SIG-M5 treated with dmso at 0.1 percent for 504 hours (cell line): ENCODE results near the gene KIZ.

Experiments used
- DNase-seq: peaks from one replicate; lab custom pipeline; 2025; ENCODE audit not compliant: unreplicated experiment; lab: John Stamatoyannopoulos, UW

Gene KIZ

GRCh38 chr20:21175433-21175832 is 49.6 kb downstream of the KIZ start:
- DNase-seq = no peak

GRCh38 chr20:21177767-21178166 is 51.9 kb downstream of the KIZ start:
- DNase-seq = no peak

- DNase-seq = no peak
Measured at GRCh38 chr20:21179757-21180156, 53.9 kb downstream of the KIZ start.

DNA sequence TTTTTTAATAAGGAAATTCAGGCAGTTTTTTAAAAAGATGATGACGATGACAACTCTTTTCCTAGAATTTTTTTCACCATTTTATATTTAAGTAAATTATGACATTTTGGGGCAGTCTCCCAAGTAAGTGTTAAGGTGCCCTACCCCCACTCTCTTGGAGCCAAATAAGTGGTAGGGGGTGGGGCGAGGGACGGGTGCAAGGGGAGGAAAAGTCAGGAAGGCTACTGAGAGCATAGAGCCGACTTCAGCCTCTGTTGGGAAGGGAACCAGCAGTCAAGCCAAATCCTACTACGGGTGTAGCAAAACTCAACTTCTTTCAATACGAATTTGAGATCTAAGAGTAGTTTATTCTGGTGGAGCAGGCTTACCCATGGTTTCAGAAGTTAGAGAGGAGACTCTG is 54.4 kb downstream of the KIZ start:
- no peak for DNase-seq

GRCh38 chr20:21181028-21181427 is 55.1 kb downstream of the KIZ start:
- no peak for DNase-seq

DNA sequence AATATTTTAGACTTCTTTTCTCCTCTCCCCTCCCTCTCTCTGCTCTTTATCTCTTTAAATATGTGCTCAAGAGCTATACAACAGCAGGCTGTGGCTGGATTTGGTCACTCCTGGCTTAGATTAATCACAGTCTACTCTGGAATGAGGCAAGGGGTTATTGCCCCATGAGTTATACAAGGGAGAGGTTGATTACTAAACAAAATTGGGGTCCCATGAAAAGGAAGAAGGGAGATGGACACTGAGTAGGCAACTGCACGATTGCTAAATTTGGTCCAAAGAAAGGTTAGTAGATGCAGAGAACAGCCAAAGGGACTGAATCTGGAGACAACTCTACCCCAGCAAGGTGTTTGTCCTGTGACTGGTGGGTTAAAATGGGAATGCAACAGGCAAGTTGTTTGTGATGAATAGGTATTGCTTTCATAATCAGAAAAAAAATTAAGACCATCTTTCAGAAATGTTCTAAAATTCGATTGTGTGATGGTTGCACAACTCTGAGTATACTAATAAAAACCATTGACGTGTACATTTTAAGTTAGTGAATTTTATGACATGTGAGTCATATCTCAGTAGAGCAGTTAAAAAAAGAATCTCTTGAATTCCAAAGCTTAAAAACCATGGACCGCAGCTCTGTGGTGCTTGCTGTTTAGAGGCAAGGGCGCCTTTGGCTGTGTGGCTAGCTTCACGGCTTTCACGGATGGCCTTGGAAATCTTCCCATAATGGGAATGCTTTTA is 57.1 kb downstream of the KIZ start:
- DNase-seq = peak; percentile 80

DNA sequence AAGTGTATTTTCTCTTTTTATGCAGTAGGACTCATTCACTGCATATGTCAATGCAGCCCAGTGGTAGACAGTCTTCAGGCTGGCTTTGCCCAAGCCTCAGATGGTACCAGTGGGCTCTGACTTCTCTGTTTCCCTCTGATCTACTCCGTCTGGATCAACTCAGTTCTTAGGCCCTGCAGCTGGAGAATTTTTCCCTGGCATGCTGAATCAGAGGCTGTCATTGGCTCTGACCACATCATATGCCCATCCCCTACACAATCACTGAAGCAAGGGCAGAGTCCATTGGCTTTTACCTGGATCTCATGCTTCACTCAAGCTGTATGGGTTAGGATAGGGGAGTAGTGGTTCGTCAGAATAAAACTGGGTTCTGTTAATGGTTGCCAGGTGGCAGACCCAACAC is 57.8 kb downstream of the KIZ start:
- DNase-seq = no peak

DNA sequence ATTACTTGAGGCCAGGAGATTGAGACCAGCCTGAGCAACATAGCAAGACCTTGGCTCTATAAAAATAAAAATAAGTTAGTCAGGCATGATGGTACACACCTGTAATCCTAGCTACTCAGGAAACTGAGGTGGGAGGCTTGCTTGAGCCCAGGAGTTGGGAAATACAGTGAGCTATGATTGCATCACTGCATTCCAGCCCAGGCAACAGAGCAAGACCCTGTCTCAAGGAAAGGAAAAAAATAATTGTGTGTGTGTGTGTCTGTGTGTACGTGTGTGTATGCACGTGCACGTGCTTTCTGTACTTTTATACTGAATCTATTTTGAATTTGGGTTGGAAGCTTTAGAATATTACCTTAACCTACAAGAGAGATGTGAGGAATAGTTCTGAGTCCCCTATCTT is 58.9 kb downstream of the KIZ start:
- no peak for DNase-seq

DNA sequence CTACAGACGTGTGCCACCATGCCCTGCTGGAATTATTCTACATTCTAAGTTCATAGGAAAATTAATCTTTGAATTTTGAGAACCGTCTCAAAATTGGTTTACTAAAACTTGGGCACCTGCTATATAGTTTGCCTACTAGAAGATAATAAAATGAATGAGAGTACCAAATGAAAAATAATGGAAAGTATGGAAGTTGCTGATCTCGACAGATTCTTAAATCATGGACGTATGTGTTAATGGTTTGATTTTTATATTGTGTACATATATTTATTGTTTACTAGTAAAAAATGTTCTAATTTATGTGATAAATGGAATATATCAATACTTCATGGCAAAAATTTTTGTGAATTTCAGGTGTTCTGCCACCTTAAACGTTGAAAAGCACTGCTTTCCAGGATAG is 60.0 kb downstream of the KIZ start:
- no peak for DNase-seq

GRCh38 chr20:21189761-21190523 is 64.1 kb downstream of the KIZ start:
- no peak for DNase-seq

- DNase-seq = no peak
Measured at GRCh38 chr20:21190869-21191268, 65.0 kb downstream of the KIZ start.

DNA sequence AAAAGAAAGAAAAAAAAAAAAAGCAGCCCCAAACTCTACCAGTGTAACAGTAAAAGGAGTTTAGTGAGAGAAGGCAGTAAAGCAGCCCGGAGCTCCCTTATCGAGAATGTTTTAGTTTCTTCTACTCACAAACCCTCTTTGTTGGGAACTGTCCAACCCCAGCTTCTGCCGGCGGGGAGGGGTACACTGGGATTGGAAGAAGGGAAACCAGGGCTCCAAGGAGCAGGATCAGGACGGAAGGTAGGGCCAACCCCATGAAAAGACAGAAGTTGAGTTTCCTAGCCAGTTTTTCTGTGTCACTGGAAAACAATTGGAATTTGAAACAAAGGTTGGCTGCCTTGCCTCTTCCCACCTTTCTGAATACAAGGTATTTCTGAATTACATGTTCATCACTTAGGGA is 66.0 kb downstream of the KIZ start:
- no peak for DNase-seq

DNA sequence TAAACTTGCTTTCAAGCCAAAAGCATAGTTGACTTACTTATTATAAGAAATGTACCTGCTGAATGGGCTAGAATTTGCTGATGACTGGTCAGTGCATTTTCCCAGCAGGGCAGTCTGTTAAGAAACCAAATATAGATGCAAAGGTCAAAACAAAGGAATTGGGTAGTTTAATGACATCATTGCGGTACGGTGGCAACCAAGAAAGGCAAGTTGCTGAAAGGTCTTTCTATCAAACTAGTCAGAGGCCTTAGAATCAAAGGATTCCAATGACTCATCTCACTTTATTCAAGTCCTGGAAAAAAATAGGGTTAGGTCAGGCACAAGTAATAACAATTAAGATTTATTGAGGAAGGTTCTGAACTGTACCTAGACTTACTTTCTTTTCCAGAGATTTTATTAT is 76.4 kb downstream of the KIZ start:
- no peak for DNase-seq

DNA sequence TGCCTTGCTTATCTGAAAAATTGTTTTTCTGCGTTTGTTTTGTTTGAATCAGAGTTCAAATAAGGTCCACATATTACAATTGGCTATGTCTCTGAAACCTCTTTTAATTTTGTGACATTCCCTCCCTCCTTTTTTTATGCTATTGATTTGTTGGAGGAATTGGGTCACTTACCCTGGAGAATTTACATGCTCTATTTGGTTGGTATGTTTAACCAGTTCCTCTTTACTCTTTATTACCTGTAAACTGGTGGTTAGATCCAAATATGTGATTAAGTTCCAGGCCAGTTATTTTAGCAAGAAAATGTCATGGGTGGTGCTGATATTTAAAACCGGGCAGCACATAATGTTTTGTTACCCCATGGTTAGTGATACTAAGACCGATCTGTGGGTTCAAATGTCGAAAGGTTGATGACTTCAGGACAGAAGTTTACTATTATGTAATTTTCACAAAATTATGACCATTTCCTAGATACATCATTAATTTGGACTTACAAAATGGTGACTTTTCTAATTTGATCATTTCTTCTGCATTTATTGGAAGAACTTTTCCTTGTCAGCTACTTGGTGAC is 77.3 kb downstream of the KIZ start:
- DNase-seq = no peak

DNA sequence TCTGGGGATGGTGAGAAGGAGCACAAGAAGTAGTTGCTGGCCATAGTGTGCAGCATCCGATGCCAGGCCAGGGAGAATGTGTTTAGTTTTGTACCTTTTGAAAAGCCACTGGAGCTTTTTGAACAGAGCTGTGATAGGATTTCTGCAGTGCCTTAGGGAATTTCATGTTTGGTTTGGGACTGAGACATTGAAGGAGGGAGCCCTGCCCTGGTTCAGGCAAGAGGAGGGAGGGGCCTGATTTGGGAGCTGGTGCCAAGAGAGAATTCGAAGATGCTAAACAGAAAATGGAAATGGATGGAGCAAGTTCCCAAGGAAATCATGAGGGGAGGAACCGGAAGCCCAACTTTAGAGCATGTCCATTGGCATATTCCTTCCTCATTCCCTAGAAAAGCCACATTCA is 80.7 kb downstream of the KIZ start:
- no peak for DNase-seq

- no peak for DNase-seq
Measured at GRCh38 chr20:21208999-21209398, 83.1 kb downstream of the KIZ start.

DNA sequence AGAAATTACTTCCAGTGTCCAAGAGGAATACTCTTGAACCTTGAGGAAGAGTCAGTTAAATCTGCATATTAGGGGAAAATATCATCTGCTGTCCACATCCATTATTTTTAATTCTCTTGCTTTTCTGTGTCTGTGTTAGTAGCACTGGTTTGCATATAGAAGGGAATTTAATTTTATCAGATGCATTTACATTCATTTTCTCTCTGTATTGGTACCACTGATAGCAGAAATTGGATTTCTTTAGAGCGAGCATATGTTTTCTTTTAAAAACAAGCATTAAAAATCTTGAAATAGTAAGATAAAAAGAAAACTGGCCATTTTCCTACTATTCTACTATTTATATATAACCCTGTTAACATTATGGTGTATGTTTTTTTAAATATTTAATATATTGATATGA is 83.8 kb downstream of the KIZ start:
- no peak for DNase-seq

GRCh38 chr20:21213691-21214090 is 87.8 kb downstream of the KIZ start:
- no peak for DNase-seq

GRCh38 chr20:21214431-21214830 is 88.5 kb downstream of the KIZ start:
- DNase-seq = no peak

- DNase-seq = no peak
Measured at GRCh38 chr20:21219686-21220085, 93.8 kb downstream of the KIZ start.

DNA sequence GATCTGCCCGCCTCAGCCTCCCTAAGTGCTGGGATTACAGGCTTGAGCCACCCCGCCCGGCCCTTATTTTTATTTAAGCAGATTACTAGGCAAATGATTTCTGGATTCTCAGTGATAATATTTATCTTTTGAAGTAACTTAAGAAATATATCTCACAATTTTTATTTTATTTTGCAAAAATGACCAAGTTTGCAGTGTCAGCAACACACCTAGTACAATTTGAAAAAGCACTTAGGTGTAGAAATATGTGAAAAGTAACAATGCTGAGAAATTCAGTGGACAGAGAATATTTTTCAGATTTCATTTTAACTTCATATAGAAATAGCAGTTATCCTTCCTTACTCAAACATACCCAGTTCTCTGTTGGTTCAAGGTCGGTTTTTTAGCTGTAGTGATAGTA is 98.3 kb downstream of the KIZ start:
- DNase-seq = no peak

DNA sequence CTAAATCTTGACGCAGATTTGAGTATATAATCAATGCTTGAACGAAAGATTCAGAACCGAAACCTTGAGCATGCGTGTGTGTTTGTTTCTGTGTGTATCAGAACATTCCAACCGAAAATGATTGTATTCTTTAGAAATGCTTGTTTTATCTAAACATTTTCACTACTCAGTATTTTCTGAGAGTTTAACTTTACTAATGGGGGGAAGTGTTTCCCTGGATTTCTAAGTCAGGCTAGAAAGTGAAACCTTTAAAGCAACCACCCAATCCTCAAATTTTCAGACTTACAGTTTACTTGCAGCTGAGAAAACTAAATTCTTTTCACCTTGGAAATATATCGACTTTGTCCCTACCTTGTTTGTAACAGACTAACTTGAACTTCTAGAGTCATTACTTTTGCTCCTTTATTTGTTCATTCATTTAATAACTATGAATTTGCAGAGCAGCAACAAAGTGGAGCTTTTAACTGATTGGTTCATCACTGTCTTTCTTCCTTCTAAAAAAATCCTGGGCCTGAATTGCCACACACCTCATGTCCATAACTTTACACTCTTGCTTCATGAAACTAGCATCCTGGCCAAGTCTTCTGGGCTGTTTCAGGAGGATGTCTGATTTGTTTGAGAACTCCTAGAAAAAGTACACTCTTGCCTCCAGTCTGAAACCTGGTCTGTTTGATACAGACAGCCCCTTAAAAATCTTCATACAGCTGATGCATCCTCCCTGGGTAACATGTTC is 99.5 kb downstream of the KIZ start:
- no peak for DNase-seq
